Ishikawa (cell line): Measurements from ENCODE around the gene MXRA8.

Experiments
- CEBPB ChIP-seq: IDR thresholded peaks from 2 replicates; pipeline ENCODE4 v1.6.1; 2012
- CREB1 ChIP-seq: IDR thresholded peaks from 2 replicates; pipeline ENCODE4 v1.6.1; 2012; ENCODE audit warnings: low read depth
- EP300 ChIP-seq: IDR thresholded peaks from 2 replicates; pipeline ENCODE4 v1.6.1; 2012; ENCODE audit warnings: borderline replicate concordance
- RAD21 ChIP-seq: IDR thresholded peaks from 2 replicates; pipeline ENCODE4 v1.6.1; 2012; ENCODE audit warnings: low read depth
- TAF1 ChIP-seq: IDR thresholded peaks from 2 replicates; pipeline ENCODE4 v1.6.1; 2012; ENCODE audit warnings: low read depth, mild to moderate bottlenecking
- TCF12 ChIP-seq: IDR thresholded peaks from 2 replicates; pipeline ENCODE4 v1.6.1; 2012; ENCODE audit warnings: low read depth
- TEAD4 ChIP-seq: IDR thresholded peaks from 2 replicates; pipeline ENCODE4 v1.6.1; 2012
- USF1 ChIP-seq: IDR thresholded peaks from 2 replicates; pipeline ENCODE4 v1.6.1; 2012
- TF ChIP-seq, protein P1 (sequence below): IDR thresholded peaks from 2 replicates; pipeline ENCODE4 v1.6.1; 2012; ENCODE audit warnings: low read depth, mild to moderate bottlenecking
- TF ChIP-seq, protein P2 (sequence below): IDR thresholded peaks from 2 replicates; pipeline ENCODE4 v1.6.1; 2012

DNA sequence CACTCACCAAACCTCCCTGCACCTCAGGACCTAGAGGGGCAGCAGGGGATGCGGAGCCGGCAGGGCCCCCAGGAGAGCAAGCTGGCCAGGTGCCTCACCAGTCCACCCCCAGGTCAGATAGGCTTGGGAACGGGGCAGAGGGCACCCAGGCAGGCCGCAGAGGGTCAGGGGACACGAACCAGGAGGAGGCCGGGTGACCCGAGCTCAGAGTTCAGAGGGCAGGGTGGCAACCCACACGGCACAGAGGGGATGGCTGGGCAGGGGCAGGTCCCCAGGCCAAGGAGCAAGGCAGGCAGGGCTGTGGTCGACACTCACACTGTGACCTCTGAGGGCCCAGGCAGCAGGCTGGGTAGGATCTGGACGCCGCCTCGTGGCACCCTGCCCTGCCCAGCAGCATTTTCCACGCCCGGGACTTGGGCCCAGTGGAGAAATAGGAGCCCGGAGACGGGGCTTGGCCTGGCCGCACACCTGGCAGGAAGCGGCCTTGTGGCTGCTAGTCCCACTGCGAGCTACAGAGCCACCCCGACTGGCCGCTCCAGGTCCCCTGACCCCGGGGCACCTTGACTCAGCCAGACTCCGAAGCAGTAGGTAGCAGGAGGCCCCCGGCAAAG is 14.4 kb downstream of the MXRA8 start:
- TF ChIP-seq CREB1 (no peak), TAF1 (no peak), TEAD4 (no peak), EP300 (no peak), TCF12 (no peak), USF1 (no peak), CEBPB (no peak), RAD21 (no peak)
- TF ChIP-seq, protein P1, sequence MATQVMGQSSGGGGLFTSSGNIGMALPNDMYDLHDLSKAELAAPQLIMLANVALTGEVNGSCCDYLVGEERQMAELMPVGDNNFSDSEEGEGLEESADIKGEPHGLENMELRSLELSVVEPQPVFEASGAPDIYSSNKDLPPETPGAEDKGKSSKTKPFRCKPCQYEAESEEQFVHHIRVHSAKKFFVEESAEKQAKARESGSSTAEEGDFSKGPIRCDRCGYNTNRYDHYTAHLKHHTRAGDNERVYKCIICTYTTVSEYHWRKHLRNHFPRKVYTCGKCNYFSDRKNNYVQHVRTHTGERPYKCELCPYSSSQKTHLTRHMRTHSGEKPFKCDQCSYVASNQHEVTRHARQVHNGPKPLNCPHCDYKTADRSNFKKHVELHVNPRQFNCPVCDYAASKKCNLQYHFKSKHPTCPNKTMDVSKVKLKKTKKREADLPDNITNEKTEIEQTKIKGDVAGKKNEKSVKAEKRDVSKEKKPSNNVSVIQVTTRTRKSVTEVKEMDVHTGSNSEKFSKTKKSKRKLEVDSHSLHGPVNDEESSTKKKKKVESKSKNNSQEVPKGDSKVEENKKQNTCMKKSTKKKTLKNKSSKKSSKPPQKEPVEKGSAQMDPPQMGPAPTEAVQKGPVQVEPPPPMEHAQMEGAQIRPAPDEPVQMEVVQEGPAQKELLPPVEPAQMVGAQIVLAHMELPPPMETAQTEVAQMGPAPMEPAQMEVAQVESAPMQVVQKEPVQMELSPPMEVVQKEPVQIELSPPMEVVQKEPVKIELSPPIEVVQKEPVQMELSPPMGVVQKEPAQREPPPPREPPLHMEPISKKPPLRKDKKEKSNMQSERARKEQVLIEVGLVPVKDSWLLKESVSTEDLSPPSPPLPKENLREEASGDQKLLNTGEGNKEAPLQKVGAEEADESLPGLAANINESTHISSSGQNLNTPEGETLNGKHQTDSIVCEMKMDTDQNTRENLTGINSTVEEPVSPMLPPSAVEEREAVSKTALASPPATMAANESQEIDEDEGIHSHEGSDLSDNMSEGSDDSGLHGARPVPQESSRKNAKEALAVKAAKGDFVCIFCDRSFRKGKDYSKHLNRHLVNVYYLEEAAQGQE: no peak
- TF ChIP-seq, protein P2, sequence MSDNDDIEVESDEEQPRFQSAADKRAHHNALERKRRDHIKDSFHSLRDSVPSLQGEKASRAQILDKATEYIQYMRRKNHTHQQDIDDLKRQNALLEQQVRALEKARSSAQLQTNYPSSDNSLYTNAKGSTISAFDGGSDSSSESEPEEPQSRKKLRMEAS: no peak
